Mononuclear cell (primary cell): ENCODE measurements around the gene GNAS-AS1. TPM values are rescaled to one million over a fixed set of nuclear protein-coding genes. Genes with fewer than 3 reads are reported as not detected.

Experiments used
- H3K27me3 ChIP-seq: 2 replicates; pipeline ENCODE4 v1.6.0; 2011; ENCODE audit warnings: low read length, control low read depth; ENCODE audit not compliant: insufficient read depth
- H3K4me1 ChIP-seq: 2 replicates; pipeline ENCODE4 v1.5.1; 2011; ENCODE audit warnings: mild to moderate bottlenecking, low read length, control low read depth; ENCODE audit not compliant: insufficient read depth
- H3K4me3 ChIP-seq: 2 replicates; pipeline ENCODE4 v1.5.1; 2011; ENCODE audit warnings: mild to moderate bottlenecking, low read length, moderate library complexity
- H3K9me3 ChIP-seq: 2 replicates; pipeline ENCODE4 v1.5.1; 2011; ENCODE audit warnings: low read depth, mild to moderate bottlenecking, control low read depth, low read length
- total RNA-seq: library from RNA; depleted of rRNA; stranded (reverse); fragments of >200 nt; gene quantifications from one replicate; pipeline ENCODE4 v1.2.3, GENCODE V29; 2012

Gene GNAS-AS1
- total RNA-seq, 1 donor, result 0.10 TPM

- Histone ChIP-seq H3K4me1 (no peaks in the 10 kb centered on the region), H3K9me3 (no peaks in the 10 kb centered on the region), H3K4me3 (no peak overlapping the region), H3K27me3 (no peaks in the 10 kb centered on the region)
Measured at GRCh38 chr20:58800134-58800871, 50.4 kb downstream of the GNAS-AS1 start.

DNA sequence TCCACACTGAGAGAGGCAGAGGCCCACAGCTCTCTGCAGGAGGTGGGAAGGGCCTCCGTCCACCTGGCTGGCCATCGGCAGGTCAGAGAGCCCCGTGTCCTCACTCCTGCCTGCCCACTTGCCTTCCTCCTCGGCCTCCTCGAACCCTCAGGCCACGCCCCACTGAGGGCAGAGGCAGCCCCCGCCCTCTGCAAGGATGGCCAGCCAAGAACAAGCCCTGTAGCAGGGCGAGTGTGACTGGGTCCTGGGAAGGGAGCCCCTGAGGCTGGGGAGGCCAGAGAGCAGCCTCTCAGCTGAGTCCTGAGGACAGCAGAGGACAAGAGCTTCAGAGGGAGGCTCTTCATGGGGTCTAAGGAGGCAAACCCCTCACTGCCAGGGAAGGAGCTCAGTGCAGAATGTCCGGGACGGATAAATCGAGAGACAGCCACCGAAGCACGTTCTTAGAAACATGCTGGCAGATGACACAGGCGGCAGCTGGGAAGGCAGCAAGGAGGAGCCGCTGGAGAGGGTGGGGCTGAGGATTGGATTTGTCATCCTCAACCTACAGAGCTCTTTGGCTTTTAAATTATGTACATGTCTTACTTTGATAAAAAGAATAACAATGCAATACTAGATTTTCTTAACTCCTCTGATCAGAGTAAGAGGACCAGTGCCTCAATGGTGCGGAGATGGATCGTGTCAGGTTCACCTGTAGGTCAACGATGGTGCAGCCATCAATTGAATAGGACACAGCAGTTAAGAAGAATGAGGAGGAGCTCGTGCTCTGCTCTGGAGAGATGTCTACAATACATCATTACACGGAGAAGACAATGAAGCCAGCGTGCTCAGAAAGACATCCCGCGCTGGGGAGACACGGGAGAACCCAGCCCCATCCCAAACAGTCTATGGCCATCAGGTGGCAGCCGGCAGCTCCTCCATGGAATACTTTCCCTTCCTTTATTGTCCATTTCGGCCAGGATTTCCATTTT lies 53.0 kb downstream of the GNAS-AS1 start:
- H3K4me3 ChIP-seq, result no peak overlapping the region

DNA sequence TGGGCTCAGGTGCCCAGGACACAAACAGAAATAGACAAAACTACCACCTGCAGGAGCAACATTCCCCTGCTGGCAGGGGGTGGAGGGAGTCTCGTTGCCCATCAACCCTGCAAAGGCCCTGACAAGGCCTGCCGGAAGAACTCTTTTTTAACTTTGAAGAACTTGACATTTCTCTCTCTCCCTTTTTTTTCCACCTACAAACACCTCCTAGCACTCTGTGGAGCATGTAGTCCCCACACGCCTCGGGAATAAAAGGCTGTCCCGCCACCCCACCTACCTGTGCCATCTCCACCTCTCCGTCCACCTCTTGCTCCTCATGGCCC lies 54.8 kb downstream of the GNAS-AS1 start:
- Histone ChIP-seq H3K9me3 (no peaks in the 10 kb centered on the region), H3K4me1 (no peaks in the 10 kb centered on the region), H3K4me3 (no peak overlapping the region), H3K27me3 (no peaks in the 10 kb centered on the region)

More for the DNA sequence above, 53.0 kb downstream of the GNAS-AS1 start:
- H3K9me3 ChIP-seq, result no peaks in the 10 kb centered on the region
- H3K4me1 ChIP-seq, result no peaks in the 10 kb centered on the region
- no peaks in the 10 kb centered on the region for H3K27me3 ChIP-seq

GRCh38 chr20:58795181-58795922 lies 55.4 kb downstream of the GNAS-AS1 start:
- H3K27me3 ChIP-seq, result no peaks in the 10 kb centered on the region
- H3K4me1 ChIP-seq, result no peaks in the 10 kb centered on the region
- H3K4me3 ChIP-seq, result no peak overlapping the region
- no peaks in the 10 kb centered on the region for H3K9me3 ChIP-seq

- Histone ChIP-seq H3K27me3 (no peaks in the 10 kb centered on the region), H3K9me3 (no peaks in the 10 kb centered on the region), H3K4me1 (no peaks in the 10 kb centered on the region), H3K4me3 (no peak overlapping the region)
Measured at GRCh38 chr20:58794510-58795180, 56.1 kb downstream of the GNAS-AS1 start.

GRCh38 chr20:58793512-58794420 lies 56.9 kb downstream of the GNAS-AS1 start:
- Histone ChIP-seq H3K4me1 (no peaks in the 10 kb centered on the region), H3K9me3 (no peaks in the 10 kb centered on the region), H3K27me3 (no peaks in the 10 kb centered on the region), H3K4me3 (no peak overlapping the region)

DNA sequence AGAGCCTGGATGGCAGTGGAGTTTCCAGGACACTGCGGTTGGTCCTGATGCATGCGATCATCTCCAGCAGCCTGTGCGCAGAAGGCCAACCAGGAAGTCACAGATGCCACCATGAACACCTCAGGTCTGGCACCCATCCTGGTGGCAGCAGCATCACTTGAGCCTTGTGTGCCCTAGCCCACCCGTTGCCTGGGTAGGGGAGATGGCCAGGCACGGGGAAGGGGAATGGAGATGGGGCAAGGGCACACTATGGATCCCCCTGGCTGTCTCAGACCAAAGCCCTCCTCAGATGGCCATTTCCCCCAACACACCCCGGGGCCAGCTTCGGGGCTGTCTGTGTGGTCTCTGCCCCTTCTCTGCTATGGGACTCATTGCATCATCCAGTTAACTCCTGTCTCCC lies 58.3 kb downstream of the GNAS-AS1 start:
- Histone ChIP-seq H3K27me3 (no peaks in the 10 kb centered on the region), H3K9me3 (no peaks in the 10 kb centered on the region), H3K4me1 (no peaks in the 10 kb centered on the region), H3K4me3 (no peak overlapping the region)

DNA sequence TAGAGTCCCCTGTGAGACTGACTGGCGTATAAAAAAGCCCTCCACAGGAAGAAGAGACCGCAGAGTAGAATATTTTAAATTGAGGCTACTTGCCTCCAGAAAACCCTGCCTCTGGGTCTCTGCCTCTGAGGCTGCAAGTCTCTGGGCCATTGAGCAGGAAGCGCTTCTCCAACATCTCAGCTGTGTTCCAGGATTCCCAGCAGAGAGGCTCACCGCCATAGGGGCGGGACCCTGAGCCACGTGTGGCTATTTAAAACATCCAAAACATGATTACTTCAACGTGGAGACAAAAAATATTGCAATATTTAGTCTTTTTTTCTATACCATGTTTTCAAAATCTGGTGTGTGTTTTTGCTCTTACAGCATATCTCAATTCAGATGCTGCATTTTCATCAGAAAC lies 59.4 kb downstream of the GNAS-AS1 start:
- Histone ChIP-seq H3K4me3 (no peak overlapping the region), H3K4me1 (no peaks in the 10 kb centered on the region), H3K9me3 (no peaks in the 10 kb centered on the region), H3K27me3 (no peaks in the 10 kb centered on the region)

- no peaks in the 10 kb centered on the region for H3K27me3 ChIP-seq
- H3K9me3 ChIP-seq, result no peaks in the 10 kb centered on the region
- H3K4me3 ChIP-seq, result no peak overlapping the region
Measured at GRCh38 chr20:58790454-58790853, 60.2 kb downstream of the GNAS-AS1 start.

DNA sequence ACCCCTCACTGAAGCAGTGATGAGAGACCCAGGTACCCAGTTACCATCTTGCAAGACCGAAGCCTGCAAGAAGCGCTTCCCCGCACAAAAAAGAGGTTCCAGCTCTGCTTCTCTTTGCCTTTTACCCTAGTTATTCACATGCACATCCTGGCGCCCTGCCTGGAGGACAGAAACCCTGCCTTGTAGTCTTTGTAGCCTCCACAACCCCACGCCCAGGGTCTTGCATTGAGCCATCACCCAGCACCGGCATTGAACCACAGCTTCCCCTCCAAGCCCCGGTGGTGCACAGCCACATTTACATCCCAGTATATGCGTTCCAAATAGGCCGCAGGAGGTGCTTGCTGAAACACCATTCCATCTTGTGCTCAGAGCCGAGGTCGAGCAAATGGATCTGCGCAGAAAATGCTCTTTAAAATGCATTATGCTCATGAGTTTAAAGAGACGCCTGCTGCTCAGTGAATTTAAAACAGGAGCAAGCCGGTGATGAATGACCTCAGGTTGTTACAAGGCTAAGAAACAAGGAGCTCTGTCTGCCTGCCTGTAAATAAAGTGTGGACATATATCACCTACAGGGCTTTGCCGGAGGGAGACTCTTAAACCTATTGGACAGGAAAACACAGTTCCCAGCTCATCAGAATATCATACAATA lies 61.7 kb downstream of the GNAS-AS1 start:
- Histone ChIP-seq H3K9me3 (no peaks in the 10 kb centered on the region), H3K4me1 (no peaks in the 10 kb centered on the region), H3K27me3 (no peaks in the 10 kb centered on the region), H3K4me3 (no peak overlapping the region)

More at GRCh38 chr20:58790454-58790853, 60.2 kb downstream of the GNAS-AS1 start:
- H3K4me1 ChIP-seq, result no peaks in the 10 kb centered on the region

GRCh38 chr20:58787211-58788005 lies 63.3 kb downstream of the GNAS-AS1 start:
- Histone ChIP-seq H3K27me3 (no peaks in the 10 kb centered on the region), H3K4me3 (no peak overlapping the region), H3K4me1 (no peaks in the 10 kb centered on the region), H3K9me3 (no peaks in the 10 kb centered on the region)

GRCh38 chr20:58784321-58785074 lies 66.2 kb downstream of the GNAS-AS1 start:
- no peak overlapping the region for H3K4me3 ChIP-seq
- H3K27me3 ChIP-seq, result no peaks in the 10 kb centered on the region
- H3K9me3 ChIP-seq, result no peaks in the 10 kb centered on the region
- no peaks in the 10 kb centered on the region for H3K4me1 ChIP-seq
